Epithelial cell of esophagus (primary cell): Measurements from ENCODE around the gene CPT1A.

Experiments
- DNase-seq: peaks from one replicate; pipeline ENCODE4 v3.0.0; 2010; ENCODE audit warnings: low read depth
- H3K4me3 ChIP-seq: 2 replicates; pipeline ENCODE4 v1.5.1; 2011; ENCODE audit warnings: mild to moderate bottlenecking, low read length, control low read depth
- CTCF ChIP-seq: IDR thresholded peaks from 2 replicates; pipeline ENCODE4 v1.5.1; 2011; ENCODE audit warnings: low read depth, mild to moderate bottlenecking, low read length, control low read depth, inconsistent platforms; ENCODE audit not compliant: insufficient read depth; ENCODE audit errors: missing control alignments

The CPT1A gene

DNA sequence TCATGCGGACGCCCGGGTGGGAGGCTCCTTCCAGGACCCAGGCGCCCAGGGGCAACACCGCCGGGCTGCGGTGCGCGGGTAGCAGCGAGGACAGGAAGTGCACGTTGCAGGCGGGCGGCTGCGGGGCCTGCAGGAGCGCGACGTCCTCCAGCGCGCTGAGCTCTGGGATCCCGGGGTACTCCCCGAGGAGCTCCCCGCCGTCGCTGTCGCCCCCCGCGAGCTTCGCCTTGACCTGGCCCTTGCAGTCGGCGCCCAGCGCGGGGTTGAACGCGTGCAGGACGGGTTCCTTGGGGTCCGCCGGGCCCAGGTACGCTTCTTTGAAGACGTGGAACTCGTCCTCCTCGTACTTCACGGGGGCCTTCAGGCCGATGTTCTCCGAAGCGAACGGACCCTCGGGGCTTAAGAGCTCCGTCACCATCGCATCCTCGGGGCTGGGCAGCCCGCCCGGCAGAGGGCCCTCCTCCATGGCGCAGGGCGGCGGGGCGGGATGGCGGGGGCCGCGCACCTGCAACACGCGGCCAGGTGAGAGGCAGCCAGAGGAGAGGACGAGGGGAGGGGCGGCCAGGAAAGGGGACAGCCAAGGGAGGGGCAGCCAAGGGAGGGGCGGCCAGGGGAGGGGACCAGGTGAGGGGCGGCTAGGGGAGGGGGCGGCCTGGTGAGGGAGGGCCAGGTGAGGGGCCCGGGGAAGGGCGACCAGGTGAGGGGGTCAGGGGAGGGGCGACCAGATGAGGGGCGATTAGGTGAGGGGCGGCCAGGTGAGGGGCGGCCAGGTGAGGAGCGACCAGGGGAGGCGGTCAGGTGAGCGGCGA lies 91.3 kb downstream of the CPT1A start:
- no peak for TF ChIP-seq CTCF
- peak; percentile 7 for DNase-seq
- H3K4me3 ChIP-seq: no peak overlapping the region

- DNase-seq: no peak
- H3K4me3 ChIP-seq: no peak overlapping the region
- TF ChIP-seq CTCF: no peak
These were observed 92.2 kb downstream of the CPT1A start for GRCh38 chr11:68749229-68750123.

GRCh38 chr11:68748061-68748460 lies 93.7 kb downstream of the CPT1A start:
- DNase-seq: no peak
- TF ChIP-seq CTCF: no peak
- H3K4me3 ChIP-seq: no peak overlapping the region

- no peak for DNase-seq
- TF ChIP-seq CTCF: no peak
- H3K4me3 ChIP-seq: no peak overlapping the region
These were observed 98.2 kb downstream of the CPT1A start for GRCh38 chr11:68743539-68743938.

- no peak overlapping the region for H3K4me3 ChIP-seq
- no peak for TF ChIP-seq CTCF
- DNase-seq: no peak
These were observed 100.3 kb downstream of the CPT1A start for GRCh38 chr11:68741463-68741862.

GRCh38 chr11:68735646-68736045 lies 106.1 kb downstream of the CPT1A start:
- TF ChIP-seq CTCF: no peak
- no peak overlapping the region for H3K4me3 ChIP-seq
- DNase-seq: no peak
